Mucosa of gallbladder (tissue), 1 donor: Measurements from ENCODE around the gene DUOX1. TPM values are rescaled to one million over a fixed set of nuclear protein-coding genes. Genes with fewer than 3 reads are reported as not detected.
"Not testable (repeated sequence)": the region's sequence is repeated elsewhere in the genome, so short reads cannot be mapped to it uniquely, and the experiment has no call there.

ENCODE experiments used
- DNase-seq: peaks from one replicate; pipeline ENCODE4 v3.0.0-alpha.2; 2020; ENCODE audit warnings: low spot score
- total RNA-seq: library from RNA; stranded (reverse); gene quantifications from one replicate; pipeline ENCODE4 v1.2.1, GENCODE V29; 2021
- donor health status: DM: no; HTN: no; CAD: no.

Gene DUOX1
- 23.4 TPM for total RNA-seq

- peak; percentile 49 for DNase-seq
Measured at GRCh38 chr15:45129651-45130129, at the start of gene DUOX1, which contains the start of gene DUOXA1. TSS of gene DUOX1 (plus strand) at chr15:45129994. CDS start at chr15:45131967, 1,973 bp downstream. TSS of gene DUOXA1 (minus strand) at chr15:45129879. CDS start at chr15:45123014, 6,865 bp downstream.

GRCh38 chr15:45080593-45080992, 49.2 kb upstream of the DUOX1 start:
- DNase-seq, result not testable (repeated sequence)

- DNase-seq, result not testable (repeated sequence)
Measured at GRCh38 chr15:45082412-45082811, 47.4 kb upstream of the DUOX1 start.

GRCh38 chr15:45083223-45083622, 46.6 kb upstream of the DUOX1 start:
- no peak for DNase-seq

GRCh38 chr15:45084163-45084562, 45.6 kb upstream of the DUOX1 start:
- DNase-seq, result no peak

GRCh38 chr15:45087513-45087912, 42.3 kb upstream of the DUOX1 start:
- DNase-seq, result no peak

GRCh38 chr15:45088801-45089711, 40.7 kb upstream of the DUOX1 start:
- DNase-seq, result no peak

GRCh38 chr15:45089712-45090373, 40.0 kb upstream of the DUOX1 start:
- DNase-seq, result no peak

GRCh38 chr15:45091161-45091560, 38.6 kb upstream of the DUOX1 start:
- DNase-seq, result no peak

GRCh38 chr15:45091576-45091975, 38.2 kb upstream of the DUOX1 start:
- no peak for DNase-seq

- no peak for DNase-seq
Measured at GRCh38 chr15:45093013-45093412, 36.8 kb upstream of the DUOX1 start.

- no peak for DNase-seq
Measured at GRCh38 chr15:45093622-45094357, 36.0 kb upstream of the DUOX1 start.

GRCh38 chr15:45094358-45094730, 35.5 kb upstream of the DUOX1 start:
- no peak for DNase-seq

GRCh38 chr15:45095661-45096060, 34.1 kb upstream of the DUOX1 start:
- DNase-seq, result no peak

- DNase-seq, result no peak
Measured at GRCh38 chr15:45097466-45097865, 32.3 kb upstream of the DUOX1 start.

GRCh38 chr15:45099549-45100165, 30.1 kb upstream of the DUOX1 start:
- no peak for DNase-seq

GRCh38 chr15:45100884-45101625, 28.7 kb upstream of the DUOX1 start:
- DNase-seq, result no peak

- DNase-seq, result no peak
Measured at GRCh38 chr15:45101749-45102148, 28.0 kb upstream of the DUOX1 start.

GRCh38 chr15:45102226-45102625, 27.6 kb upstream of the DUOX1 start:
- DNase-seq, result no peak

GRCh38 chr15:45104170-45104569, 25.6 kb upstream of the DUOX1 start:
- DNase-seq, result not testable (repeated sequence)

GRCh38 chr15:45105586-45105985, 24.2 kb upstream of the DUOX1 start:
- no peak for DNase-seq
